SK-N-SH (cell line): ENCODE results near the gene TMX2. TPM values are rescaled to one million over a fixed set of nuclear protein-coding genes. Genes with fewer than 3 reads are reported as not detected.
"Not testable (repeated sequence)": the region's sequence is repeated elsewhere in the genome, so short reads cannot be mapped to it uniquely, and the experiment has no call there.

ENCODE experiments used
- CTCF ChIA-PET: fragments of 300-600, 350-600 bp; formaldehyde crosslinking; extraction: SDS; loops from one replicate; lab custom pipeline; 2021; lab: Yijun Ruan, JAX
- POLR2A ChIA-PET: fragments of 350-600 bp; sonication (Branson Sonifier 250); formaldehyde crosslinking; extraction: SDS; loops from one replicate; lab custom pipeline; 2020; ENCODE audit warnings: antibody characterized with exemption, inconsistent platforms; lab: Yijun Ruan, JAX
- DNase-seq: peaks from one replicate; pipeline ENCODE4 v3.0.0; 2012
- H2AFZ ChIP-seq: fragments of 200-600 bp; sonication (generic); 2 replicates; pipeline ENCODE4 v1.8.1; 2016; ENCODE audit warnings: antibody characterized with exemption, mild to moderate bottlenecking, low read depth
- H3F3A ChIP-seq: fragments of 200-600 bp; sonication (generic); replicated peaks from 2 replicates; pipeline ENCODE3; 2016; ENCODE audit warnings: antibody characterized with exemption, mild to moderate bottlenecking; ENCODE audit not compliant: insufficient read depth
- H3K27ac ChIP-seq, 2 experiments: fragments of 200-500 bp in 1 of 2; fragments of 200-600 bp in 1 of 2; sonication (Bioruptor generic) in 1 of 2; sonication (generic), shearing (Covaris generic) in 1 of 2; 2 replicates each; pipeline versions ENCODE4 v1.5.1 to v1.6.1; 2014 to 2016; ENCODE audit warnings: low read depth in 2 of 2, inconsistent platforms in 1 of 2, low read length in 1 of 2, mild to moderate bottlenecking in 1 of 2, mixed read lengths in 1 of 2
- H3K27me3 ChIP-seq: fragments of 200-600 bp; sonication (generic), shearing (Covaris generic); 2 replicates; pipeline ENCODE4 v1.6.1; 2016; ENCODE audit warnings: mixed run types; ENCODE audit not compliant: insufficient read depth
- H3K36me3 ChIP-seq, 2 experiments: fragments of 200-500 bp in 1 of 2; fragments of 200-600 bp in 1 of 2; sonication (Bioruptor generic) in 1 of 2; sonication (generic) in 1 of 2; replicated peaks in 1 of 2; 2 replicates each; pipeline versions ENCODE3 to v1.5.1; 2014 to 2016; ENCODE audit warnings: low read length in 1 of 2, mild to moderate bottlenecking in 1 of 2; ENCODE audit not compliant: insufficient read depth in 2 of 2, control insufficient read depth in 1 of 2
- H3K4me1 ChIP-seq, 2 experiments: fragments of 200-500 bp in 1 of 2; fragments of 200-600 bp in 1 of 2; sonication (Bioruptor generic) in 1 of 2; sonication (generic), shearing (Covaris generic) in 1 of 2; 2 replicates each; pipeline versions ENCODE4 v1.5.1 to v1.6.1; 2014 to 2016; ENCODE audit warnings: low read depth in 1 of 2, low read length in 1 of 2, mixed run types in 1 of 2; ENCODE audit not compliant: insufficient read depth in 2 of 2, control insufficient read depth in 1 of 2
- H3K4me2 ChIP-seq: fragments of 200-600 bp; sonication (generic), shearing (Covaris generic); 2 replicates; pipeline ENCODE4 v1.6.1; 2017; ENCODE audit warnings: mixed run types
- H3K4me3 ChIP-seq, 2 experiments: fragments of 200-500 bp in 1 of 2; fragments of 200-600 bp in 1 of 2; sonication (Bioruptor generic) in 1 of 2; sonication (generic), shearing (Covaris generic) in 1 of 2; 2 replicates each; pipeline versions ENCODE4 v1.5.1 to v1.8.1; 2014 to 2016; ENCODE audit warnings: low read depth in 2 of 2, inconsistent platforms in 1 of 2, low read length in 1 of 2, mild to moderate bottlenecking in 1 of 2, mixed read lengths in 1 of 2, moderate library complexity in 1 of 2
- H3K79me2 ChIP-seq: fragments of 200-600 bp; sonication (generic); 2 replicates; pipeline ENCODE4 v1.8.1; 2017; ENCODE audit warnings: mild to moderate bottlenecking; ENCODE audit not compliant: insufficient read depth
- H3K9ac ChIP-seq: fragments of 200-600 bp; sonication (generic); 2 replicates; pipeline ENCODE4 v1.6.1; 2017; ENCODE audit warnings: mixed run types
- H3K9me2 ChIP-seq: fragments of 200-600 bp; sonication (generic); 2 replicates; pipeline ENCODE4 v1.6.1; 2017; ENCODE audit warnings: mixed run types
- H3K9me3 ChIP-seq: fragments of 200-600 bp; sonication (generic); 2 replicates; pipeline ENCODE4 v1.6.1; 2017; ENCODE audit warnings: mixed run types, mild to moderate bottlenecking, moderate library complexity
- H4K20me1 ChIP-seq: fragments of 200-600 bp; sonication (generic); 2 replicates; pipeline ENCODE4 v1.6.1; 2017; ENCODE audit warnings: mild to moderate bottlenecking, mixed run types; ENCODE audit not compliant: insufficient read depth
- FOXM1 ChIP-seq: IDR thresholded peaks from 2 replicates; pipeline ENCODE4 v1.4.0; 2012; ENCODE audit warnings: low read depth, mild to moderate bottlenecking
- GATA2 ChIP-seq: sonication (generic); formaldehyde crosslinking; IDR thresholded peaks from 2 replicates; pipeline ENCODE4 v1.5.0; 2020; ENCODE audit warnings: mild to moderate bottlenecking, missing genetic modification reagents
- MXI1 ChIP-seq: IDR thresholded peaks from 2 replicates; pipeline ENCODE4 v1.6.1; 2012; ENCODE audit warnings: mild to moderate bottlenecking, low read depth, low read length, improper control_type of control experiment
- RAD21 ChIP-seq: IDR thresholded peaks from 2 replicates; pipeline ENCODE4 v1.6.1; 2012; ENCODE audit warnings: mild to moderate bottlenecking, low read length
- RXRA ChIP-seq: IDR thresholded peaks from 2 replicates; pipeline ENCODE4 v1.4.0; 2012; ENCODE audit warnings: low read depth, mild to moderate bottlenecking, borderline replicate concordance
- SIN3A ChIP-seq: IDR thresholded peaks from 2 replicates; pipeline ENCODE4 v1.6.1; 2012; ENCODE audit warnings: low read depth, mild to moderate bottlenecking, low read length, moderate library complexity, borderline replicate concordance
- TCF12 ChIP-seq: IDR thresholded peaks from 2 replicates; pipeline ENCODE4 v1.4.0; 2012
- WGBS: methylation state at CpG from one replicate; pipeline ENCODE4 v1.1.6; 2017; ENCODE audit warnings: low lambda C conversion rate; 5-methylcytosine and 5-hydroxymethylcytosine counted together
- polyA plus RNA-seq, 3 experiments: library from polyadenylated mRNA; depleted of rRNA; stranded (reverse); fragments of >200 nt; gene quantifications; 2 replicates each; pipeline ENCODE4 v1.2.3, GENCODE V29; 2012
- TF ChIP-seq, protein P1 (sequence below): fragments of 150-350 bp; IDR thresholded peaks from 2 replicates; pipeline ENCODE4 v1.6.1; 2017; ENCODE audit warnings: antibody characterized with exemption, low read length, low read depth, borderline replicate concordance
- TF ChIP-seq, protein P2 (sequence below): IDR thresholded peaks from 2 replicates; pipeline ENCODE4; 2012
- TF ChIP-seq, protein P3 (sequence below): fragments of 150-350 bp; IDR thresholded peaks from 2 replicates; pipeline ENCODE4 v1.6.1; 2016; ENCODE audit warnings: mild to moderate bottlenecking, low read depth, low read length
- TF ChIP-seq, protein P4 (sequence below): IDR thresholded peaks from 2 replicates; pipeline ENCODE4 v1.6.1; 2012; ENCODE audit warnings: mild to moderate bottlenecking, low read depth, low read length, moderate library complexity

The TMX2 gene
- polyA plus RNA-seq, 1 of the 3 experiments (the other 2 are of a cell fraction) = 88.6 TPM

DNA sequence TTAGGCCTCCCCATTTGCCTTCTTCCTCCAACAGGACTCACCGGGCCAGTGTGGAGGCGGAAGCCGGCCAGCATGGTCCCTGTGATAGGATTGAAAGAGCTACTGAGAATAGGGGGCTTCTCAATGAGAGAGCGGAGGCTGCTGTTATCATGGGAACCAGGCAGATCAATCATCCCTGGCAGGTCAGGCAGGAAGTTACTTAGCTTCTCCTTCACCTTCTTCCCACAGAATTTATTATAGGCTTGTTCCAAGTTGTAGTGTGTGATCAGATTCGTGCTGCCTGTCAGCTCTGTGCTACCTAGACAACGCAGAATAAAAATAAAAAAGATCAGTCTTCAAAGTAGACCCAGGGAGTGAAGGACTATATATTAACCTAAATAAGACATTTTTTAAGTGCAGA is 7.5 kb upstream of the TMX2 start:
- H2AFZ ChIP-seq = no peak overlapping the region
- POLR2A ChIA-PET = interaction anchor here (0.6 kb wide), 2 partner anchors 11 to 464 kb away, joined by 3 to 4 read pairs; no protein-coding TSS in a partner anchor
- H3F3A ChIP-seq = peaks cover 34% of the 10 kb centered on the region
- TF ChIP-seq MXI1 = no peak
- TF ChIP-seq, protein P1, sequence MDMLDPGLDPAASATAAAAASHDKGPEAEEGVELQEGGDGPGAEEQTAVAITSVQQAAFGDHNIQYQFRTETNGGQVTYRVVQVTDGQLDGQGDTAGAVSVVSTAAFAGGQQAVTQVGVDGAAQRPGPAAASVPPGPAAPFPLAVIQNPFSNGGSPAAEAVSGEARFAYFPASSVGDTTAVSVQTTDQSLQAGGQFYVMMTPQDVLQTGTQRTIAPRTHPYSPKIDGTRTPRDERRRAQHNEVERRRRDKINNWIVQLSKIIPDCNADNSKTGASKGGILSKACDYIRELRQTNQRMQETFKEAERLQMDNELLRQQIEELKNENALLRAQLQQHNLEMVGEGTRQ = no peak
- H3K36me3 ChIP-seq = peaks cover 40 to 53% of the 10 kb centered on the region in 2 experiments
- no peaks in the 10 kb centered on the region for H3K9me3 ChIP-seq
- CTCF ChIA-PET = interaction anchor here (1.1 to 1.5 kb wide), 4 partner anchors 17 to 178 kb away, joined by 3 to 4 read pairs (median 4); no protein-coding TSS in a partner anchor
- H3K4me2 ChIP-seq = no peak overlapping the region
- no peaks in the 10 kb centered on the region for H3K9me2 ChIP-seq
- no peaks in the 10 kb centered on the region for H3K27me3 ChIP-seq
- H3K4me3 ChIP-seq = no peak overlapping the region
- no peak overlapping the region for H3K9ac ChIP-seq
- H3K79me2 ChIP-seq = peaks cover 55% of the 10 kb centered on the region
- no peak overlapping the region for H3K27ac ChIP-seq
- DNase-seq = no peak
- no peaks in the 10 kb centered on the region; the same call in 1 of the 2 replicates for H4K20me1 ChIP-seq
- 98% methylated on average over 5 of the region's 6 CpGs for WGBS
- H3K4me1 ChIP-seq = peaks cover 0 to 3% of the 10 kb centered on the region in 2 experiments; a peak in 1 of 4 replicates

DNA sequence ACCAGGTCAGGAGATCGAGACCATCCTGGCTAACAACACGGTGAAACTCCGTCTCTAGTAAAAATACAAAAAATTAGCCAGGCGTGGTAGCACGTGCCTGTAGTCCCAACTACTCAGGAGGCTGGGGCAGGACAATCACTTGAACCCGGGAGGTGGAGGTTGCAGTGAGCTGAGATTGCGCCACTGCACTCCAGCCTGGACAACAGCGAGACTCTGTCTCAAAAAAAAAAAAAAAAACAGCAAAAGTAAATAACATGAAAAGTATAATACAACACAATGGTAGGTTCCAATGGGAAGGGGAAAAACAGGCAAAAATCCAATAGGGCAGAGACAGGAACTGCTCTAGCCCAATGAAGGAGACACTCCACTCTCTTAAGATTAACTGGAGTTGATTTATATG is 7.0 kb upstream of the TMX2 start:
- Histone ChIP-seq H3F3A (peaks cover 34% of the 10 kb centered on the region), H3K79me2 (peaks cover 60% of the 10 kb centered on the region), H3K36me3 (peaks cover 36 to 50% of the 10 kb centered on the region in 2 experiments)
- CTCF ChIA-PET = interaction anchor here (1.1 to 1.4 kb wide), 3 partner anchors 18 to 137 kb away, joined by 3 to 4 read pairs (median 3); no protein-coding TSS in a partner anchor
- 98% methylated on average over 8 of the region's 8 CpGs for WGBS
- not testable (repeated sequence) for H3K9me3 ChIP-seq, H2AFZ ChIP-seq, DNase-seq, H3K9ac ChIP-seq, H3K27me3 ChIP-seq, H3K4me2 ChIP-seq, H3K4me1 ChIP-seq, H3K4me3 ChIP-seq, H3K27ac ChIP-seq, H4K20me1 ChIP-seq, H3K9me2 ChIP-seq
- POLR2A ChIA-PET = interaction anchor here (0.6 kb wide), 1 partner anchor 465 kb away, joined by 3 read pairs; no protein-coding TSS in a partner anchor

DNA sequence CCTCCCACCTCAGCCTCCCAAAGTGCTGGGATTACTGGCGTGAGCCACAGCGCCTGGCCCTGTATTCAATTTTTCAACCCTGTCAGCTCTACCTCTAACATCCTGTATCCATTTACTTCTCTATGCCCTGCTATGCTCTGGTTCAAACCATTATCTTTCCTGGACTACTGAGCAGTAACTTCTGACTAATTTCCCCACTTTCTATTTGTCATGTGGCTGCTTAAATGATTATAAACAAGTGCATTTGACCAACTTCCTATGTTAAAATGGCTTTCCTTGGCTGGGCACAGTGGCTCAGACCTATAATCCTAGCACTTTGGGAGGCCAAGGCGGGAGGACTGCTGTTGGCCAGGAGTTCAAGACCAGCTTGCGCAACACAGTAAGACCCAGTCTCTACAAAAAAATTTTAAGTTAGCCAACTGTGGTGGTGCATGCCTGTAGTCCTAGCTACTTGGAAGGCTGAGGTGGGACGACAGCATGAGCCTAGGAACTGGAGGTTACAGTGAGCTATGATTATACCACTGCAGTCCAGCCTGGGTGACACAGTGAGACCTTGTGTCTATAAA is 2.5 kb upstream of the TMX2 start:
- Histone ChIP-seq H3K4me1 (peaks cover 14 to 20% of the 10 kb centered on the region in 2 experiments; a peak in 3 of 4 replicates), H4K20me1 (no peaks in the 10 kb centered on the region; the same call in 1 of the 2 replicates), H3K4me2 (no peak overlapping the region), H3F3A (peaks cover 3% of the 10 kb centered on the region), H3K27ac (no peak overlapping the region), H3K4me3 (no peak overlapping the region), H3K9ac (no peak overlapping the region), H2AFZ (no peak overlapping the region), H3K36me3 (peaks cover 2 to 22% of the 10 kb centered on the region in 2 experiments), H3K27me3 (no peaks in the 10 kb centered on the region), H3K9me2 (no peaks in the 10 kb centered on the region), H3K79me2 (peaks cover 90% of the 10 kb centered on the region), H3K9me3 (no peaks in the 10 kb centered on the region)
- WGBS = 94% methylated on average over 5 of the region's 5 CpGs
- CTCF ChIA-PET = interaction anchor here (0.7 to 1.8 kb wide), 4 partner anchors 20 to 182 kb away, joined by 3 to 7 read pairs (median 5); partner anchors contain the start of gene UBE2L6
- POLR2A ChIA-PET = interaction anchor here (0.7 to 1.3 kb wide), 2 partner anchors 31 to 62 kb away, joined by 3 to 4 read pairs; partner anchors contain the start of gene SELENOH
- DNase-seq = no peak
- TF ChIP-seq TCF12 = no peak
- TF ChIP-seq, protein P2, sequence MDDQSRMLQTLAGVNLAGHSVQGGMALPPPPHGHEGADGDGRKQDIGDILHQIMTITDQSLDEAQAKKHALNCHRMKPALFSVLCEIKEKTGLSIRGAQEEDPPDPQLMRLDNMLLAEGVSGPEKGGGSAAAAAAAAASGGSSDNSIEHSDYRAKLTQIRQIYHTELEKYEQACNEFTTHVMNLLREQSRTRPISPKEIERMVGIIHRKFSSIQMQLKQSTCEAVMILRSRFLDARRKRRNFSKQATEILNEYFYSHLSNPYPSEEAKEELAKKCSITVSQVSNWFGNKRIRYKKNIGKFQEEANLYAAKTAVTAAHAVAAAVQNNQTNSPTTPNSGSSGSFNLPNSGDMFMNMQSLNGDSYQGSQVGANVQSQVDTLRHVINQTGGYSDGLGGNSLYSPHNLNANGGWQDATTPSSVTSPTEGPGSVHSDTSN = no peak
- no peak for TF ChIP-seq RXRA
- no peak for TF ChIP-seq MXI1
- no peak for TF ChIP-seq GATA2 (CRISPR knock-in tag)
- TF ChIP-seq SIN3A = no peak
- no peak for TF ChIP-seq RAD21
- TF ChIP-seq FOXM1 = no peak
- TF ChIP-seq, protein P3, sequence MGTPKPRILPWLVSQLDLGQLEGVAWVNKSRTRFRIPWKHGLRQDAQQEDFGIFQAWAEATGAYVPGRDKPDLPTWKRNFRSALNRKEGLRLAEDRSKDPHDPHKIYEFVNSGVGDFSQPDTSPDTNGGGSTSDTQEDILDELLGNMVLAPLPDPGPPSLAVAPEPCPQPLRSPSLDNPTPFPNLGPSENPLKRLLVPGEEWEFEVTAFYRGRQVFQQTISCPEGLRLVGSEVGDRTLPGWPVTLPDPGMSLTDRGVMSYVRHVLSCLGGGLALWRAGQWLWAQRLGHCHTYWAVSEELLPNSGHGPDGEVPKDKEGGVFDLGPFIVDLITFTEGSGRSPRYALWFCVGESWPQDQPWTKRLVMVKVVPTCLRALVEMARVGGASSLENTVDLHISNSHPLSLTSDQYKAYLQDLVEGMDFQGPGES = no peak
- TF ChIP-seq, protein P4, sequence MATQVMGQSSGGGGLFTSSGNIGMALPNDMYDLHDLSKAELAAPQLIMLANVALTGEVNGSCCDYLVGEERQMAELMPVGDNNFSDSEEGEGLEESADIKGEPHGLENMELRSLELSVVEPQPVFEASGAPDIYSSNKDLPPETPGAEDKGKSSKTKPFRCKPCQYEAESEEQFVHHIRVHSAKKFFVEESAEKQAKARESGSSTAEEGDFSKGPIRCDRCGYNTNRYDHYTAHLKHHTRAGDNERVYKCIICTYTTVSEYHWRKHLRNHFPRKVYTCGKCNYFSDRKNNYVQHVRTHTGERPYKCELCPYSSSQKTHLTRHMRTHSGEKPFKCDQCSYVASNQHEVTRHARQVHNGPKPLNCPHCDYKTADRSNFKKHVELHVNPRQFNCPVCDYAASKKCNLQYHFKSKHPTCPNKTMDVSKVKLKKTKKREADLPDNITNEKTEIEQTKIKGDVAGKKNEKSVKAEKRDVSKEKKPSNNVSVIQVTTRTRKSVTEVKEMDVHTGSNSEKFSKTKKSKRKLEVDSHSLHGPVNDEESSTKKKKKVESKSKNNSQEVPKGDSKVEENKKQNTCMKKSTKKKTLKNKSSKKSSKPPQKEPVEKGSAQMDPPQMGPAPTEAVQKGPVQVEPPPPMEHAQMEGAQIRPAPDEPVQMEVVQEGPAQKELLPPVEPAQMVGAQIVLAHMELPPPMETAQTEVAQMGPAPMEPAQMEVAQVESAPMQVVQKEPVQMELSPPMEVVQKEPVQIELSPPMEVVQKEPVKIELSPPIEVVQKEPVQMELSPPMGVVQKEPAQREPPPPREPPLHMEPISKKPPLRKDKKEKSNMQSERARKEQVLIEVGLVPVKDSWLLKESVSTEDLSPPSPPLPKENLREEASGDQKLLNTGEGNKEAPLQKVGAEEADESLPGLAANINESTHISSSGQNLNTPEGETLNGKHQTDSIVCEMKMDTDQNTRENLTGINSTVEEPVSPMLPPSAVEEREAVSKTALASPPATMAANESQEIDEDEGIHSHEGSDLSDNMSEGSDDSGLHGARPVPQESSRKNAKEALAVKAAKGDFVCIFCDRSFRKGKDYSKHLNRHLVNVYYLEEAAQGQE = no peak
